Calu3 (cell line): Measurements from ENCODE around the gene PRF1. TPM values are rescaled to one million over a fixed set of nuclear protein-coding genes. Genes with fewer than 3 reads are reported as not detected.
A peak's percentile ranks its signal among the peaks of the same experiment; 100 is the strongest.
"Not testable (repeated sequence)": the region's sequence is repeated elsewhere in the genome, so short reads cannot be mapped to it uniquely, and the experiment has no call there.

ENCODE experiments used
- BruUV-seq: library from RNA; stranded (reverse); fragments of 400-500 nt; replicated peaks from 2 replicates; lab custom pipeline; 2021; lab: Mats Ljungman, UMichigan
- CTCF ChIA-PET: fragments of 300-600 bp; sonication (Branson Sonifier 250); formaldehyde crosslinking; loops from one replicate; lab custom pipeline; 2022; ENCODE audit warnings: antibody characterized with exemption; lab: Charles Lee
- DNase-seq: peaks from one replicate; pipeline ENCODE4 v3.0.0; 2022
- H3K27ac Mint-ChIP-seq: one replicate; pipeline ENCODE4 v1.8.0; 2022; ENCODE audit warnings: mixed read lengths; ENCODE audit not compliant: unreplicated experiment
- H3K27me3 Mint-ChIP-seq: one replicate; pipeline ENCODE4 v1.8.0; 2022; ENCODE audit warnings: mixed read lengths; ENCODE audit not compliant: unreplicated experiment
- H3K36me3 Mint-ChIP-seq: one replicate; pipeline ENCODE4 v1.8.0; 2022; ENCODE audit warnings: mild to moderate bottlenecking, moderate library complexity, mixed read lengths; ENCODE audit not compliant: insufficient read depth, unreplicated experiment
- H3K4me1 Mint-ChIP-seq: one replicate; pipeline ENCODE4 v1.8.0; 2022; ENCODE audit warnings: mild to moderate bottlenecking, low read depth, mixed read lengths; ENCODE audit not compliant: unreplicated experiment
- H3K4me3 Mint-ChIP-seq: one replicate; pipeline ENCODE4 v1.8.0; 2022; ENCODE audit warnings: mild to moderate bottlenecking, low read depth, moderate library complexity, mixed read lengths; ENCODE audit not compliant: unreplicated experiment
- H3K9me3 Mint-ChIP-seq: one replicate; pipeline ENCODE4 v1.8.0; 2022; ENCODE audit warnings: low read depth, mixed read lengths; ENCODE audit not compliant: unreplicated experiment
- CTCF ChIP-seq: fragments of 200-600 bp; IDR thresholded peaks from one replicate; pipeline ENCODE4 v1.8.0; 2022; ENCODE audit warnings: antibody characterized with exemption; ENCODE audit not compliant: unreplicated experiment
- intact Hi-C: fragments of 100-400 bp; cut with micrococcal nuclease; formaldehyde crosslinking; loops from one replicate; pipeline ENCODE4 v1.10.0; 2022; ENCODE audit not compliant: unreplicated experiment
- total RNA-seq: library from RNA; stranded (reverse); gene quantifications from 2 replicates; pipeline ENCODE4 v1.2.3, GENCODE V29; 2022

The PRF1 gene
- total RNA-seq, 1 experiment from 2014 or later = not detected

GRCh38 chr10:70583669-70584037, 18.9 kb downstream of the PRF1 start:
- CTCF ChIA-PET = interaction anchor here (1.0 kb wide), 1 partner anchor 10 kb away, joined by 3 read pairs; no protein-coding TSS in a partner anchor
- Mint-ChIP-seq H3K4me1 (peaks cover 18% of the 10 kb centered on the region), H3K27me3 (peaks cover 65% of the 10 kb centered on the region), H3K36me3 (peaks cover 6% of the 10 kb centered on the region), H3K27ac (no peak overlapping the region), H3K4me3 (no peak overlapping the region), H3K9me3 (no peaks in the 10 kb centered on the region)
- BruUV-seq = no TSS peak
- intact Hi-C loops = no loop called here
- DNase-seq = no peak
- no peak for TF ChIP-seq CTCF

GRCh38 chr10:70582793-70583668, 19.5 kb downstream of the PRF1 start:
- intact Hi-C loops = no loop called here
- H3K9me3 Mint-ChIP-seq = no peaks in the 10 kb centered on the region
- peaks cover 24% of the 10 kb centered on the region for H3K4me1 Mint-ChIP-seq
- H3K4me3 Mint-ChIP-seq = no peak overlapping the region
- CTCF ChIA-PET = interaction anchor here (1.0 kb wide), 1 partner anchor 11 kb away, joined by 3 read pairs; no protein-coding TSS in a partner anchor
- H3K27me3 Mint-ChIP-seq = peaks cover 59% of the 10 kb centered on the region
- DNase-seq = no peak
- H3K36me3 Mint-ChIP-seq = peaks cover 12% of the 10 kb centered on the region
- TF ChIP-seq CTCF = no peak
- no TSS peak for BruUV-seq
- H3K27ac Mint-ChIP-seq = no peak overlapping the region

- H3K27me3 Mint-ChIP-seq = peaks cover 40% of the 10 kb centered on the region
- CTCF ChIA-PET = interaction anchor here (0.7 kb wide), 1 partner anchor 9 kb away, joined by 4 read pairs; no protein-coding TSS in a partner anchor
- BruUV-seq, H3K4me3 Mint-ChIP-seq, DNase-seq, H3K27ac Mint-ChIP-seq, intact Hi-C loops, H3K9me3 Mint-ChIP-seq: not testable (repeated sequence)
- H3K4me1 Mint-ChIP-seq = peaks cover 43% of the 10 kb centered on the region
- H3K36me3 Mint-ChIP-seq = peaks cover 19% of the 10 kb centered on the region
These were observed 21.4 kb downstream of the PRF1 start for GRCh38 chr10:70581176-70581575.

GRCh38 chr10:70579234-70580002, 23.1 kb downstream of the PRF1 start:
- CTCF ChIA-PET = interaction anchor here (0.7 kb wide), 1 partner anchor 20 kb away, joined by 3 read pairs; no protein-coding TSS in a partner anchor

More at GRCh38 chr10:70579234-70580002, 23.1 kb downstream of the PRF1 start:
- intact Hi-C loops = no loop called here
- H3K36me3 Mint-ChIP-seq = peaks cover 19% of the 10 kb centered on the region
- peaks cover 23% of the 10 kb centered on the region for H3K27me3 Mint-ChIP-seq
- DNase-seq = peak; percentile 25
- H3K4me1 Mint-ChIP-seq = peaks cover 53% of the 10 kb centered on the region
- no TSS peak for BruUV-seq
- no peaks in the 10 kb centered on the region for H3K9me3 Mint-ChIP-seq
- TF ChIP-seq CTCF = no peak
- H3K27ac Mint-ChIP-seq = peak overlapping the region; percentile 50
- peak overlapping the region; percentile 3 for H3K4me3 Mint-ChIP-seq
